GM18909 (cell line): Measurements from ENCODE around the gene ITPR3.

Experiments
- ATAC-seq: cut with Tn5 transposase; IDR thresholded peaks from one replicate; pipeline ENCODE4 v1.9.1; 2021; ENCODE audit warnings: mild to moderate bottlenecking; ENCODE audit not compliant: unreplicated experiment, poor library complexity

Gene ITPR3

GRCh38 chr6:33695451-33695887 is 74.3 kb downstream of the ITPR3 start:
- no peak for ATAC-seq

- no peak for ATAC-seq
Observed at GRCh38 chr6:33696076-33696475, 75.0 kb downstream of the ITPR3 start.

GRCh38 chr6:33696548-33697518 is 75.7 kb downstream of the ITPR3 start:
- ATAC-seq = no peak

GRCh38 chr6:33697845-33698244 is 76.7 kb downstream of the ITPR3 start:
- ATAC-seq = no peak

- no peak for ATAC-seq
Observed at GRCh38 chr6:33698494-33698893, 77.4 kb downstream of the ITPR3 start.

GRCh38 chr6:33699131-33699530 is 78.0 kb downstream of the ITPR3 start:
- no peak for ATAC-seq

- no peak for ATAC-seq
Observed at GRCh38 chr6:33699739-33700138, 78.6 kb downstream of the ITPR3 start.

GRCh38 chr6:33700391-33701050 is 79.4 kb downstream of the ITPR3 start:
- peak; percentile 65 for ATAC-seq

- ATAC-seq = no peak
Observed at GRCh38 chr6:33702345-33702977, 81.3 kb downstream of the ITPR3 start.

- ATAC-seq = no peak
Observed at GRCh38 chr6:33704215-33705066, 83.3 kb downstream of the ITPR3 start.

GRCh38 chr6:33705268-33705885 is 84.3 kb downstream of the ITPR3 start:
- no peak for ATAC-seq

- ATAC-seq = no peak
Observed at GRCh38 chr6:33705955-33706725, 85.0 kb downstream of the ITPR3 start.

GRCh38 chr6:33707771-33708170 is 86.6 kb downstream of the ITPR3 start:
- ATAC-seq = no peak

GRCh38 chr6:33708516-33709204 is 87.5 kb downstream of the ITPR3 start:
- ATAC-seq = no peak

- ATAC-seq = no peak
Observed at GRCh38 chr6:33709605-33710295, 88.6 kb downstream of the ITPR3 start.

GRCh38 chr6:33710296-33711121 is 89.4 kb downstream of the ITPR3 start:
- no peak for ATAC-seq
